HG03457 (cell line): ENCODE results near the gene DRD5.
"Not testable (repeated sequence)": the region's sequence is repeated elsewhere in the genome, so short reads cannot be mapped to it uniquely, and the experiment has no call there.

ENCODE experiments used
- ATAC-seq: cut with Tn5 transposase; IDR thresholded peaks from one replicate; pipeline ENCODE4 v1.9.1; 2021; ENCODE audit warnings: moderate number of reproducible peaks; ENCODE audit not compliant: unreplicated experiment

The DRD5 gene

DNA sequence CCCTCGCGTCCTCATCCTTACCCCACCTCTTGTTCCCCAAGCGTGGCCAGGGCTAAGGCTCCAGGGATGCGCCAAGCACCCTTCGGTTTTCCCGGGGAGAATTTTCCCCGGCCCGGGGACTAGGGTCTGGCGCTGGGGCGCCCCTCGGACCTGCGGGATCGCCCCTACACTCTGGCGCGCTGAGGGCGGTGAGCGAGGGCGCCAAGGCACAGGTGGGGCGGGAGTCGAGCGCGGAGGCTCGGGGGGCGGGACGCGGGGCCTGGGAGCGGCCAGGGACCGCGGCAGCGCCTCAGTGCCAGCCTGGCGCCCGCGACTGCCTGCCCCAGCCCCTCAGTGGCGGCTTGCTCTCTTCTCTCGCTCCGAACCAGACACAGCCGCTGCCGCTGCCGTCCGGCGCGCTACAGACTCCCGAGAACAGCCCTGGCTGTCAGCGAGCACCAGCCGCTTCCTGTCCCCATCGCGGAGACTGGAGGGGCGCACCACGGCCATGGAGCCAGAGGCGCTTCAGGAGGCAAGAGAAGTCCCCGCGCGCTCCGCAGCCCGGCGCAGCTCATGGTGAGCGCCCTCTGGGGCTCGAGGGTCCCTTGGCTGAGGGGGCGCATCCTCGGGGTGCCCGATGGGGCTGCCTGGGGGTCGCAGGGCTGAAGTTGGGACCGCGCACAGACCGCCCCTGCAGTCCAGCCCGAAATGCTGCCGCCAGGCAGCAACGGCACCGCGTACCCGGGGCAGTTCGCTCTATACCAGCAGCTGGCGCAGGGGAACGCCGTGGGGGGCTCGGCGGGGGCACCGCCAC lies at the start of gene DRD5:
Gene DRD5 (plus strand): TSS at position 292 of the 793 bp plus-strand sequence. CDS start 396 bp downstream, at position 688.
- ATAC-seq = no peak

DNA sequence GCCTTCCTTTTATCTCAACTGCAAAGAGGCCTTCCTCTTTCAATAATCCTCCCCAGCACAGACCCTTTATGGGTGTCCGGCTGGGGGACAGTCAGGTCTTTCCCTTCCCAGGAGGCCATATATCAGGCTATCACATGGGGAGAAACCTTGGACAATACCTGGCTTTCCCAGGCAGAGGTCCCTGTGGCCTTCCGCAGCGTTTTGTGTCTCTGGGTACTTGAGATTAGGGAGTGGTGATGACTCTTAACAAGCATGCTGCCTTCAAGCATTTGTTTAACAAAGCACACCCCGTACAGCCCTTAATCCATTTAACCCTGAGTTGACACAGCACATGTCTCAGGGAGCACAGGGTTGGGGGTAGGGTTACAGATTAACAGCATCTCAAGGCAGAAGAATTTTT lies 49.2 kb upstream of the DRD5 start:
- ATAC-seq = not testable (repeated sequence)

DNA sequence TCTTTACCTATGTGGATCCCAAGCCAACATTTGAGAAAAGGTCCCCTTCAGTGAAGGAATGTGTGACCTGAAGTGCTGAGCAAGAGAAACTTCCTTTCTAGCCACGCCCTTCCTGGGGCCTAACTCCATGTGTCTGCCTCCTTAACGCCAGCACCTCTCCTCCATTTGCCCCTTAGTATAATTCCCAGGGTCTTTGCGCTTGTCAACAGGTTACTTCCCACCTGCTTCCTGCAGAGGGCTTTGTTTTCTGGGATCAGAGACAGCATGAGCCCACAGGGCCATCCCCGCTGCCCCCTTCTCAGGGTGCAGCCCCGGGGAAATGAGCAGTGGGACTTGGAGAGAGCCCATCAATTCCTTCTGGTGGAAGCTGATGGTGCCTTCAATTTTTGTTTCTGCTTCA lies 45.9 kb upstream of the DRD5 start:
- no peak for ATAC-seq

DNA sequence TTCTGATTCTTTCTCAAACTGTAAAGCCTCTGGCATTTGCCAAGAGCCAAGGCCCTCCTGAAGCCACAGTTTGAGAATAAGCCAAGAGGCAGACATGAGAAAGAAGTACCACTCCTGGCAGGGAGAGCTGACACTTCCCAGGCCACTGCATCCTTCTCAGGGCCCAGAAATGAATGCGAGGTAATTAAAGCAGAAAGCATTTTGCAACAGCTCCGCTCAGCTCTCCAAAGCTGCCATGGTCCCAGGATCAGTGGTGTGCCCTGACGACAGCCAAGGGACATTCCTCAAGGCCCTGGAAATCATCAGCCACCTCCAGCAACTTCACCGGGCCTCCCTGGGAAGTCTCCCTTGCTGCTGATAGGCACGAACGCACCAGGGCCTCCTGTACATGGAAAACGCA lies 44.2 kb upstream of the DRD5 start:
- not testable (repeated sequence) for ATAC-seq

DNA sequence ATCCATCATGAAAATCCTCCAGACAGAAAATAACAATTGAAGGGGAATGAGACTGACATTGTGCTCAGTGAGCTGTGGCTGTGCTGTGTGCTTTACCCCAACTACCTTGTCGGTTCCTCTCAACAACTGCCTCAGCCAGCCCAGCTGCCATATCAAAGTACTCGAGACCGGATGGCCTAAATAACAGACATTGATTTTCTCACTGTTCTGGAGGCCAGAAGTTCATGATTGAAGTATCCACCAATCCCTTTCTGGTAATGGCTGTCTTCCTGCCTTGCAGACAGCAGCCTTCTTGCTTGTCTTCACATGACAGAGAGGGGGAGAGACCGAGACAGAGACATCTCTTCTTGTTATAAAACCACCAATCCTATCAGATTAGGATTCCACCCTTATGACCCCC lies 37.6 kb upstream of the DRD5 start:
- ATAC-seq = not testable (repeated sequence)

DNA sequence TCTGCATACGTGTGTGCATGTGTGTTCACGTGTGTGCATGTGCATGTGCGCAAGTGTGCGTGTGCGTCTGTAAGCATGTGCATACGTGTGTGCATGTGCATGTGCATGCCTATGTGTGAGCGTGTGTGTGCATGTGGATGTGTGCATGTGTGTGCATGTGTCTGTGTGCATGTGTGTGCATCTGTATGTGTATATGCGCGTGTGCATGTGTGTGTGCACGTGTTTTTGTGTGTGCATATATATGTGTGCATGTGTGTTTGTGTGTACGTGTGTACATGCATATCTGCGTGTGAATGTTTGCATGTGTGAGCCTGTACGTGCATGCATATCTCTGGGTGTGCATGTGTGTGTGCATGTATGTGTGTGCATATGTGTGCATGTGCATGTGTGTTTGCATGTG lies 35.7 kb upstream of the DRD5 start:
- no peak for ATAC-seq

DNA sequence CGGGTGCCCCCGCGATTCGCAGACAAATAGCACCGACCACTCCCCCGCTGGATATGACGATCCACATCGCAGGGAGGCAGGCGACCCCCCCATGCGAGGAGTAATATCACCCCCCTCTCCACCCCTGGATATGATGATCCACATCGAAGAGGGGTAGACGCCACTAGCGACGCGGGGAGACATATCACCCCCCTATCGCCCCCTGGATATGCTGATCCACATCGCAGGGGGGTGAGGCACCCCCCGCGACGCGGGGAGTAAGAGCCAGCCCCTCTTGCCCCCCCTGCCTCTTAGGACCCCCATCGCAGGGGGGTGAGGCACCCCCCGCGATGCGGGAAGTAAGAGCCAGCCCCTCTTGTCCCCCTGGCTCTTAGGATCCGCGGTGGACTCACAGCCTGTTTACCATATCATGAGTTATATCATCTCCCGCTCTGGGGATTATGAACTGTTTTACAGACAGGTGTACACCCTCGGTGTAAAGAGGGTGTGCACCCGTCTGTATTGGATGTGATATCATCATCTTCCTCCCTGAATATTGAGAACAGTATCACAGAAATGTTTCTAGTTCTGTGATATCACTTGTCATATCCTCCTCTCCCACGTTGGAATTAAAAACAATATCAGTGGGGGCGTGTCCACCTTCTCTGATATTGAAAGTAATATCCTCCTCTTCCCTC lies 22.7 kb upstream of the DRD5 start:
- ATAC-seq = no peak

DNA sequence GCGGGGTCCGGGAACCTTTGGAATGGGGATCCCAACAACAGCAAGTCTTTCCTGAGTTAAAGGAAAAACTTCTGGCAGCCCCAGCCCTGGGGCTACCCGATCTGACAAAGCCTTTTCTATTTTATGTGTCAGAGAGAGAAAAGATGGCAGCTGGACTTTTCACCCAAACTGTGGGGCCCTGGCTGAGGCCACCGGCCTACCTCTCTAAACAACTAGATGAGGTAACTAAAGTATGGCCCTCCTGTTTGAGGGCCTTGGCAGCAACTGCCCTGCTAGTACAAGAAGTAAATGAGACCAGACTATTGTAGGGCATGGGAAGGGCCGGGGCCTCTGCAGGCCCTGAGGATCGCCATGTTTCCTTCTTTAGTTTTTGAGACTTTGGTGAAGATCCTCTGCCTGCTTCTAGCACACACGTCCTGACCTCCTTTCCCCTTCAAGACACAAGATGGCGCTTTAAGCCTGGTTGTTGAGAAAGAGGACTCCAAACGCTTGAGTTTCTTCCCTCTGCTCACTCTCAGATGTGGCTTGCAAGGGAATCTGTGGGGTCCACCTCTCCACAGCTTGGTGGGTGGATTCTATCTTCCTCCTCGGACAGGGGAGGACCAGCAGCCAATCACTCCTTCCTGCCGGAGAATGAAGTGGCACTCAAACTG lies 18.5 kb upstream of the DRD5 start:
- no peak for ATAC-seq

DNA sequence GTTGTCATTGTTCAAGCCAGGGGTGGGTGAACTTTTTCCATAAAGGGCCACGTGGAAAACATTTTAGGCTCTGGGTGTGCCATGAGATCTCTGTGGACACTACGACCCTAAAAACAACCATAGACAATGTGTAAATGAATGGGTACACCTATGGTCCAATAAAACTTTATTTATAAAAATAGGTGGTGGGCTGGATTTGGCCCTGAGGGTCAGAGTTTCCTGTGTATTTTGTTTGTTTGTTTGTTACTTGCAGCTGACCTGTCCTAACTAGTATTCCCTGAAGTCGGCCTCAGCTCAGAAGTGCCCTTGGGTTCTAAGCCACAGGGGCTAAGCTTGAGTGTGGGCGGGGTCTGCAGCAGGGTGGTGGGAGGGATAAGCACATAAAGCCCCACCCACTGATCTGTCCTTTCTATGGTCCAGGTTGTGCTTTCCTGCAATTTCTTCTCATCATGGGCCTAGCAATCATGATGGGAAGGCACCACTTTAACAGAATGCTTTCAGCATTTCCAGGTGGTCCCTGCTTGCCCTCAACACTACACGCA lies 17.2 kb upstream of the DRD5 start:
- no peak for ATAC-seq

DNA sequence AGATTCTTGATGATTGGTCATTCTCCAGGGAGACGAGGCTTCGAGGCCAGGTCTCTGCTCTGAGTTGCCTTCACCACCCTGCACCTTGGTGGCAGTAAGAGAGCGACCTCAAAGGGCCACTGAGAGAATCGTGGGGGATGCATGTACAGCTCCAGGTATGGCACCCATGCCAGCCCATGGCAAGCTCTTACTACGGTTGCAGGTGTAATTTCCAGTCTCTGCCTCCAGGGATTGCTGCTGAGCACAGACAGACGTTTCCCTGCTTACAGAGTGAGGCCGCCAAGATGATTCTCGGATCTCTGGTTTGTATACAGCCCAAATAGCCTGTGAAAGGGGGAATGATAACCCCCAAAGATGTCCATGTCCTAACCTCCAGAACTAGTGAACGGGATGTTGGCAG lies 16.3 kb upstream of the DRD5 start:
- ATAC-seq = no peak

DNA sequence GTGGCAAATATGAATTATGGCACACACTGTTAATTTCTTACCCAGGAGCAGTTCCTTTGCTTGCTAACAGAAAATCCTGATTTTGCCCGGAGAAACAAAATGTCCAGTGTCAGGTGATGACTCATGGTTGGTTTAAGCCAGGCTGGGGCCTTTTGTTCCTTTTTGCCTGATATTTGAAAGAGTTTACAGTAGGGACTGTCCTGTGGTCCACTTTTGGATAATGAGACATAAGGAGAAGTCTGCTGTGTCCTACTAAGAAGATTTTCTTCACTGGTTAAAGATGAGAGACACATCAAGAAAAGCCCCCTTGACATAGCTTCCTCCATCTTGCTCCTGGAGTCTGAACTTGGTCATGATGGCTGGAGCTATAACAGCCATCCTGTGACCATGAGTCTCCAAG lies 12.1 kb upstream of the DRD5 start:
- ATAC-seq = no peak

DNA sequence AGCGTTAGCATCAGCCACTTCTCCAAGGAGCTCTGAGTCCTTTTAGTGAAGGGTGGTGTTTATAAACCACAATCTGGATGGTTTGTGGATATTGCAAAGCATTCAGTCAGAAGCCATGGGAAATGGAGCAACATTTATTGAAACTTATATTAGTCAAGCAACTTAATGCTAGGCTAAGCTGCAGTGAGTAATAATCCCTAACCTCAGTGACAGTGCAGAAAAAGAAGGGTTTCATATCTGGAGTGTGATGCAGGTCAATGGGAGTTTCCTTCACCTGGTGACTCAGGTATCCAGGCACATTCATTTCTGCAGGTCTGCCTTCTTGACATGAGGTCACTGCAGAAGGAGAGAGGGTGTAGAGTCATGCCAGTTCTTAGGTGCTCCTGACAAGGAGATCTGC lies 10.4 kb upstream of the DRD5 start:
- ATAC-seq = no peak

DNA sequence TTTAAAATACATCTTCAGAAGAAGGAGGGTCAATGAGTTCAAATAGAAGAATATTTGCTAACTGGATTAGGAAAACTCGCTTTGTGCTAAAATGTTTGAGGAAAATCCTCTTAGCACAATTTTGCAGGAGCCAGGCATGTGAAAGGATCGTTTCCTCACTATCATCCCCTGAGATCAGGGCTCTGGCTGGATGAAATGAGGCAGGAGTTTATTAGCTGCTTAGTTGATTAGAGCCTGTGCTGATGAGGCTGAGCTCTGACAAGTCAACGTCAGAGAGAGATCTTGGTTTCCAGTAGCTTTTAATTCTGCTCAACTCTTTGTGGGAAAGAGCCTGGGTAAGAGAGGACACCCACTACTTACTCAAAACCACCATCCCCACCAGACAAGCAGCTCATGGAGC lies 8.0 kb upstream of the DRD5 start:
- ATAC-seq = no peak

DNA sequence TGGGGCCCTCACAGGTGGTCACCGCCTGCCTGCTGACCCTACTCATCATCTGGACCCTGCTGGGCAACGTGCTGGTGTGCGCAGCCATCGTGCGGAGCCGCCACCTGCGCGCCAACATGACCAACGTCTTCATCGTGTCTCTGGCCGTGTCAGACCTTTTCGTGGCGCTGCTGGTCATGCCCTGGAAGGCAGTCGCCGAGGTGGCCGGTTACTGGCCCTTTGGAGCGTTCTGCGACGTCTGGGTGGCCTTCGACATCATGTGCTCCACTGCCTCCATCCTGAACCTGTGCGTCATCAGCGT lies 652 bp downstream of the DRD5 start:
- no peak for ATAC-seq

DNA sequence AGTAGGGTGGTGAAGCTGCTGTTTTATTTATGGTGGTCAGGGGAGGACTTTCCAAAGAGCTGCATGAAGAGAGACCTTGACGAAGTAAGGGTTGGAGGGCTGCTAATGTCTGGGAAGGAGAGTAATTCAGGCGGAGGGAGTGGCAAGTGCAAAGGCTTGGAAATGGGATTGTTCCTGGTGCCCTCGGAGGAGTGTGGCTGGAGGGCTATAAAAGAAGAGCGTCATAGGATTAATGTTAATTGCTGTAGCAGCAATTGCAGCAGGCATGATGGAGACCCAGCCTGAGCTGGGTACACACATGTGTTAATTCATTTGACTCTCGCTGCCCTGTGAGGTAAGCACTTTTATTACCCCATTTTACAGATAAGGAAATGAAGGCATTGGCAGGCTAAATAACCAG lies 4.5 kb downstream of the DRD5 start:
- ATAC-seq = not testable (repeated sequence)

DNA sequence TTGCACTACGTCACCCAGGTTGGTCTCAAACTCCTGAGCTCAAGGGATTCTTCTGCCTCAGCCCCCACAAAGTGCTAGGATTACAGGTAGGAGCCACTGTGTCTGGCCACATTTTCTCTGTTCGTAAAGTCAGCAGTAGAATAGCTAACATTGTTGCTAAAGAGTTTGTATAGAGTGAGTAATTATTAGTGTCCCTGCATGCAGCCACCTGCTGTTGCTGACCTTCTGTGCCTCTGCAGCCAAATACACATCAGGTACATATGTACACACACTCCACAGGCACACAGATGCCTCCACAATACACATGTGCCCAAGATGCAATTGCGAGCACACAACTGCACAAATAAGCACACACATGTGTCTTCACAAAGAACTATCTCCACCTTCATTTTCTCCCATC lies 10.9 kb downstream of the DRD5 start:
- no peak for ATAC-seq

DNA sequence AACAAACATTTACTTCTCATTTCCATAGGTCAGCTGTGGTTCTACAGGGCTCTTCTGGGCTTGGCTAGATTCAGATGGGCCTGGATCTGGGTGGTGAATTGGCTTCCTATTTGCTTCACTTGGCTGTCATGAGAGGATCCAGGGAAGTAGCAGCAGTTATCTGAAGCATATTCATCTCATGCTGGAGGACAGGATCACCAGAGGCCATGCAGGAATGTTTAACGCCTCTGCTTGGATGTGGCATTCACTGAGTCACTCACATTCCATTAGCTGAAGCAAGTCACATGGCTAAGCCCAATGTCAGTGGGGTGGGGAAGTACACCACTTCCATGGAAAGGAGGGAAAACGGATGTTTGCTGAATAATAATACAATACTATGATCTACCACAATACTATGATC lies 15.2 kb downstream of the DRD5 start:
- not testable (repeated sequence) for ATAC-seq

DNA sequence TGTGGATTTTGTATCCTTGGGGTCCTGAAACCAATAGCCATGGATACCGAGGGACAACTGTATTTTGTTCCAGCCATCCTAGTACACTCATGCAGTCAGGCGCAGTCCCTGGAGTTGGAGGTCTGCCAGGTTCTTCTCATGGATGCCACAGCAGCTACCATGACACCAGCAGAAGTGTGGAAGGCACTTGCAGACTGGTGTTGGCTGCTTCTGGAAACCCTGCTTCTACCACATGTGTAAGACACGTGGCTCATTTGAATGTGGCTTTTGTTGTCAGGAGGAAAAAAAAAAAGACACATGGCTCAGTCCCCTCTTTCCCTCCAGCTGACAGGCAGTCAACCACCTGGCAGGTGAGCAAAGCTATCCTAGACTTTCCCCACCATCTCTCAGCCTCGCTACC lies 19.4 kb downstream of the DRD5 start:
- ATAC-seq = no peak

DNA sequence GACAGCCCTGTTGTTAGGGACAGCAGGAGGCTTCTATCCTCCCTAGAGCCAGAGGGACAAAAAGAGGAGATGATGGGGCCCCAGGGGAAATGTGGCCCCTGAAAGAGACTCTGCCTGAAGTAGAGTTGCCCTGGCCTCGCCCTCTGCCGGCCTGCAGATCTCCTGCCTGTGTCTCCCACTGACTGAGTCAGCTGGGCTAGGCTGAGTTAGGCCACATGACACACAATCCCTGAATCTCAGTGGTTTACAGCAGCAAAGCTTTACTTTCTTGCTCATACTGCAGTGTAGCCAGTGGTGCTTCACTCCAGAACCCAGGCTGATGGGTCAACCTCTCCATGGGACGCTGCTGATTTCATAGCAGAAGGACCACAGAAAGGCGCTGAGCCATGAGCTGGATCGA lies 23.5 kb downstream of the DRD5 start:
- no peak for ATAC-seq

DNA sequence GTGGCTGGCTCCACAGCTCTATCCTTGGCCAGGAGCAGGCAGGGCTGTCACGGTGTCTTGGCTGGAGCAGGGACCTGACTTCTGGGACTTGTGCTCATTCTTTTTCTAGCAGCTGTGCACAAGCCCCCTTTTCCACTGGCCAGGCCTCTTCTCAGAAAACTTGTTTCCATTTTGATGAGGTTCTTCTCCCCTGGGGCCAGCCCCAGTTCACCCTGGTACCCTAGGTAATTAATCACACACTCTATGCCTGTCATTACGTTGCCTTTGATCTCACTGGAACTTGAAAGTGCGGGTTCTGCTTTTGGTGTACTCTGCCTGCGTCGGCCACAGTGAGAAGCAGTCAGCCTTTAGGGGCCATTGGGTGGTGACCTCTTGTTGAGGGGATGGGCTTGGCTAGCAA lies 26.6 kb downstream of the DRD5 start:
- ATAC-seq = no peak

DNA sequence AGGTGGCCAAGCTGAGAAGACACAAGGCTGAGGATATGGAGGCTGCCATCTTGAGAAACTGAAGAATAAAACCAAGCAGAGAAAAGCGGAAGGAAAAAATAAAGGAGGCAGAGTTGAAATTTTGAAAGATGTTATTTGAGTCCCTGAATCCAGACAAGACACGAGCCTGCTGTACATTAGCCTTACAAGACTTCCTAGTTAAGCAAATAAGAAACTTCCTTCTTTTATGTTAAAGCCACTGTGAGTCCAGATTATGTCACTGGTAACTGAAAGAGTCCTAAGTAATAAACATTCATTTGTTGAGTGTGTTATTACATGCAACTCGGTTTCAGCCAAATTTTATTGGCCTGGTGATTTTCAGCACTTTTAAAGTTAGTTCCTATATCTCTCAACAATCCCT lies 30.4 kb downstream of the DRD5 start:
- no peak for ATAC-seq
